Fibroblast of skin of back (primary cell): ENCODE data around the gene KRT13. TPM values are rescaled to one million over a fixed set of nuclear protein-coding genes. Genes with fewer than 3 reads are reported as not detected.
"Not testable (repeated sequence)": the region's sequence is repeated elsewhere in the genome, so short reads cannot be mapped to it uniquely, and the experiment has no call there.

ENCODE experiments used
- DNase-seq: peaks from one replicate; pipeline ENCODE4 v3.0.0-alpha.2; 2013
- polyA plus RNA-seq, 2 experiments: library from polyadenylated mRNA; unstranded; fragments of 120-200 nt; gene quantifications; one replicate each; pipeline ENCODE4 v1.2.1, GENCODE V29; 2013; ENCODE audit not compliant: insufficient read length in 2 of 2

The KRT13 gene
- 0.25 TPM for polyA plus RNA-seq (2013, experiment 1 of 2; ENCODE audit: insufficient read length)
- not detected for polyA plus RNA-seq (2013, experiment 2 of 2; ENCODE audit: insufficient read length)

DNA sequence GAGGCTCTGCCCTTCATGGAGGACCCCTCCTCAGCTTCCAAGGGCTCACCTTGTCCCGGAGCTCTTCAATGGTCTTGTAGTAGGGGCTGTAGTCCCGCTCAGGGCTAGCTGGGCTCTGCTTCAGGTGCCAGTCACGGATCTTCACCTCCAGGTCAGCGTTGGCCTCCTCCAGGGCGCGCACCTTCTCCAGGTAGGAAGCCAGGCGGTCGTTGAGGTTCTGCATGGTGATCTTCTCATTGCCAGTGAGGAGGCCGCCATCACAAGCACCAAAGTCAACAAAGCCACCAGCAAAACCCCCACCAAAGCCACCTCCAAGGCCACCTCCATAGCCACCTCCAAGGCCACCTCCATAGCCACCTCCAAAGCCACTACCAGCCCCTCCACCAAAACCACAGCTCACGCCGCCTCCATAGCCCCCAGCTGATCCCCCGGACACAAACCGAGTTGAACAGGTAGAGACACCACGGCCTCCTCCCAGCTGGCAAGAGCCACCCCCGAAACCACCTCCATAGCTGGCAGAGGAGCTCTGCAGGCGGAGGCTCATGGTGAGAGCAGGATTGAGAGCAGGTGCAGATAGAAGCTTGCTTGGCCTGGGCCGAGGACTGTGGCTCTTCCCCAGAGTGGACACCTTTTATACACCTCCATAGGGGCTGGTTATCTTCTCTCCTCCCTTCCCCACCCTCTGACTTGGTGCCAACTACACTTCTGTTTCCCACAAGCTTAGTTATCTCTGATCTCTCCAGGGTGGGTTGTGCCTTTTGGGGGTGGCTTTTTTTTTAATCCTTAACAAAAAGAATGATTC, at the start of gene KRT13:
Gene KRT13, minus strand, starts transcription at position 606 of the 802 bp plus-strand sequence. Its CDS starts 62 bp downstream, at position 544.
- DNase-seq: no peak

DNA sequence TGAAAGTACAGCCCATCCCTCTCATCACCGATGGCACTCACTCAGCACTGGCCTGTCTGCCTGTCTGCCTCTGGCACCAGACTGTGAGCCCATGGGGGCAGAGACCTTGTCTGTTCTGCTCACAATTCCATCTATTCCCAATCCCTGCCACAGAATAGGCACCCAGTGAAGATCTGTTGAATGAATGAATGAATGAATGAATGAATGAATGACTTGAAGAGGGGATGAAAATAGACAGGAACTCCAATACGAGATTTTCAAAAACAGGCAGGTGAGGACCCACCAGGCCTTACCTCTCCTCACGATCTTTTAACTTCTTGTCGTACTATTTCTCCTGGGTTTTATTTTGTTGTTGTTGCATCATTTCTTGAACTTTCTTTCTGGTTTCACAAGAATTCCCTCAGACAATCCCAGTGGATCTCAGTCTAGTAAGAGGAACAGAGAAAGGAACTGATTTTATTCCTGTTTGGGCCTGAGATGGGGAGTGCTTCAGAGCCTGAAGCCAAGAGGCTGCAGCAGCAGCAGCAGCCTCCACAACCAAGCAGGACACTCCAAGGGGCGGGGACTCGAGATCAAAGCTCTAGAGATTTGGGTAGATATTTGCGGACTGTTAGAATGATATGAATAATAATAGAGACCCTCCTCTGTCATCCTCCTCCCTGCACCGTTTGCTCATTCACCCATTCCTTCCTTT, 48.7 kb upstream of the KRT13 start:
- DNase-seq: no peak

DNA sequence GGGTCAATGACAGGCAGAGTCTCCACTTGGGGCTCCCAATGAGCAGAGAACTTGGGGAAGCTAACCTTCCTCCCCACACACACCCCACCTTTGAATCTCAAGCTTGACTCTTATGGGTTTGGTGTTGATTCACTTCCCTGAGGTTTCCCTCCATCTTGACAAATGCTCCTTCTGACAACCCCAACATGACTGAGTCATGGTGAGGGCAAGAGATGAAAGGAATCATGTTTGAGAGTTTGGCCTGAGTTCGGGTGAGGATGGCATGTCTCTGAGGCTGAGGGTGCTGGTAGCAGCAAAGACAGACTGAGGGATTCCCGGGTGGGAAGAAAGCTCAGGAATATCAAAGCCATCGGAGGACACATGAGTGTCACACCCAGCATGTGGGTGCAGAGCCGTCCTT, 47.8 kb upstream of the KRT13 start:
- DNase-seq: peak; percentile 13

DNA sequence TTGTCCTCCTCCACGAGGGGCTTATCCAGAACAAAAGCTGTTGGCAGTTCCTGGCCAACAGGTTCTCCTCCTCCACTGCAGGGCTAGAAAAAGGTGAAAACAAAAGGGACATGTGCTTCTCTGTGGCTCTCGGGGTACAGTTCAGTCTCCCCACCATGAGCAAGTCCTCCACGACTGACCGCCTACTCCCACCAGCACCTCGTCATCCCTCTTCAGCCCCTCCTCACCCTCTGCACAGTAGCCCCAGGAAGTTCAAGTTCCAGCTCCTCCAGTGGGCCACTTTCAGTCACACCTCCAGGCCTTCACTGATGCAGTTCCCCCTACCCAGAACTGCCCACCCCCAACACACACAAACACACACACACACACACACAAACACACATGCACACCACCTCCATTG, 47.0 kb upstream of the KRT13 start:
- DNase-seq: no peak

DNA sequence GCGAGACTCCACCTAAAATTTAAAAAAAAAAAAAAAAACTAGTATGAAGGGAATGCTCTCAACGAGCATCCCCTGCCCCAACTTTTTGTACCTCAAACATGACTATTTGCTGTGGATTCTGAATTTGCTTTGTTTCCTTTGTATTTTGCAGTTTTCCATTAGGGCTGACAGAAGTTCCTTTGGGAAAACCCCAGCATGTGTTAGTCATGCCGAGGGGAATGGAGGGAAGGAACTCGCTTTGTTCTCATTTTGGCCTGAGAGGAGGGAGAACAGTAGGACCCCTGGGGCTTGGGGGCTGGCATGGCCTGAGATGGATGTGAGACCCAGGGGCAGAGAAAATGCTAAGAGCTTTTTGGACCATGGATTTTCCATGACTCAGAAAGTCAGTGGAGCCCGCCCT, 46.0 kb upstream of the KRT13 start:
- DNase-seq: peak; percentile 70

DNA sequence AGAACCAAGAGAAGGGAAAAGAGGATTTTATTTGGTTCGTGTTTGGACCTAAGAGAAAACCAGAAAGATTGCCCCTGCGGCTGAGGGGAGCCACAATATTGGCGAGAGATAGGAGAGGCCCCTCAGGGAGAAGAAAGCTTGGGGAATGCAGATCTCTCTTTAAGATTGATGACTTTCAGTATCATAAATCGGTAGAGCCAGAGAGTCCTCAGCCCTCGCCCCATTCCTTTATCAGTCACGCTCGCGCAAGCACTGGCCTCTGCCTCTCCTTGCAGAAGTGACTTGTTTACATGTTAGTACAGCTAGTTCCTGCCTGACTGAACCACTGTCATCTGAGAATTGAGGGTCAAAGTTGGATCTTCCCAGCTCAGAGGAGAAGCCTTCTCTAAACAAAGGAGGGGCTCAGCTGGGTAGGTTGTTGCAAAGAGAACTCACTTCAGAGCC, 44.2 kb upstream of the KRT13 start:
- DNase-seq: no peak

DNA sequence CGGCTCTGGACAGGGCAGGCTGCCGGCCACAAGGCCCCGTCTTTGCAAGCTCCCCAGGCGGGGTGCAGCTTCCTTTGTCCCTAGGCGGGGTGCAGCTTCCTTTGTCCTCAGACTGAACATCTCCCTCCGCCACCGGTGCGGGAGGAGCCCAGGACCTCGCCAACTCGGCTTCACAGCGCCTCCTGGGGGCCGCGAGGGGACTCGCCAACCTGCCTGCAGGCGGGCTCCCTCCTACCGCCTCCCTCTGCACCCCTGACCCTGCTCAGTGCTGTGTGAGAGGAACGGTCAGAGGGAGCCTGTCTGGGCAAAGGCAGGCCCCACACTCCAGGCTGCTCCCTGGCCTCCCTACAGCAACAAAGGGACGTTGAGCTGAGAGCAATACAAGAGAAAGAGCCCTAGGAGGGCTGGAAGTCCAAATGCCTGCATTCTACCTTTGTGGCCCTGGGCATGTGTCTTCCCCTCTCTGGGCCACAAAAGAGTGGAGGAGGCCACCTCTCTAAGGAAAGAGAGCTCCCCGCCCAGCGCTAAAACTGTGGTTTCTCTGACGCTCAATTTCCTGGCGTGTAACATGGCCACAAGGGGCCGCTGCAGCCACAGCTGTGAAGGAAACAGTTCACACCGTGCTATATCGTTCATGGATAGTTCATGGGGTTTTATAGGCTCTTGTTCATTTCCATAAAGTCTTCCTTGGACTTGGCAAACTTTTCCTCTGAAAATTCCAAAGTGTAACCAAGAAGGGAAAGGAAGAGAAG, 43.6 kb upstream of the KRT13 start:
- peak; percentile 88 for DNase-seq

DNA sequence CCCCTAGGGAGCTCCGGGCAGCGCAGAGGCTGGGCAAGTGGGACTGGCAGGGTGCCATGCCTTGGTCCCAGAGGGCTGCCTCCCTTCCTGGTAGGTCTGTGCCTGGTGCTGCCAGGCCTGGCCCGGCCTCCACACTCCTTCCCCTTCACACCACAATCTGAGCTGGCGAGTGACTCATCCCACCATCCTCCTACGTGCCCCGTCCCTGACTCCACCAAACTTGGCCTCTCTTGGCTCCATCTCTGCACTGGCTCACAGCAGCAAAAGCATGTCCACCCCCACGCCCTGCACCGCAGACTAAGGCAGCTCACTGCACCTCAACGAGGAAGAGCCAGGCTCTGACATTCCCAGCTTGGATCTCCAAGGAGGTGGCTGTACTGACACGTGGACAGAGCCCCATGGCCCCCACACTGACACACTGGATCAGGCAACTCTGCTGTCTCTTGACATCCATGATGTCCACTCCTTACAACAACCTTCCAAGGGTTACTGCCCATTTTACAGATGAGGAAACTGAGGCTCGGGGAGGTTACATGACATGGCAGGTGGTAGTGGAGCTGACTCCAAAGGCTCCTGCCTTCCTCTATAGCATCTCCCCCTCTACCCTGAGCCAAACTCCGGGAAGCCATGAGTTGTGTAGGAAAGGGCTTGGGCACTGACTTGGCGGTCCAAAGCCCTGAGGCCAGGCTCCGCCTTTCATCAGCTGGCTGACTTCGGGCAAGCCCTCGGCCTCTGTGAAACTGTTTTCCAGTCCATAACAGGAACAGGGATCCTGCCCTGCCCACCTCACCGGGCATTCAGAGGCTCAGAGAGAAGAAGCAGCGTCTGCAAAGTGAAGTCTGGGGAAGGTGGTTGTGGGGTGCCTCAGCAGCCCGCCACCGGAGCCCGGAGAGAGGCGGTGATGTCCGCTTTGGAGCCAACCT, 42.8 kb upstream of the KRT13 start:
- peak; percentile 99 for DNase-seq

DNA sequence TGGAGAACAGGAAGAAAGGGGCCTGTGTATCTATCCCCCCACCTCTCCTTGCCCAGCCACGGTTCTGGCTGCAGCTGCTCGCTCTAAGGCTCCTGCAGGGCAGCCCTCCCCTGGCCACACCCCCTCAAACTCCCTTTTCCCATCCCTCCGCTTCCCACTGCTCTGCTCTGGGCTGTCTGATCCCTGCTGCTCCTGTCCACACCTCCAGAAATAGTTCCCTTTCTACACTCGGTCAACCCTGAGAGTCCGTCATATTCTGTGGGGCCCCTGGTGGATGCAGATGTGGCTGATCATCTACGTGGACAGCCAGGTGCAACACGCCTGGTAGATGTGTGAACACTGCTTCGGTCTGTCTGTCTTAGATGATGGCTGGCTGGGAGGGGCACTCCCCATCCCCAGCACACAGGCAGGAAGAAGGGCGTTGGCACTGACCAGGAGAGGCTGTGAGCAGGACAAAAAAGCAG, 42.0 kb upstream of the KRT13 start:
- no peak for DNase-seq

DNA sequence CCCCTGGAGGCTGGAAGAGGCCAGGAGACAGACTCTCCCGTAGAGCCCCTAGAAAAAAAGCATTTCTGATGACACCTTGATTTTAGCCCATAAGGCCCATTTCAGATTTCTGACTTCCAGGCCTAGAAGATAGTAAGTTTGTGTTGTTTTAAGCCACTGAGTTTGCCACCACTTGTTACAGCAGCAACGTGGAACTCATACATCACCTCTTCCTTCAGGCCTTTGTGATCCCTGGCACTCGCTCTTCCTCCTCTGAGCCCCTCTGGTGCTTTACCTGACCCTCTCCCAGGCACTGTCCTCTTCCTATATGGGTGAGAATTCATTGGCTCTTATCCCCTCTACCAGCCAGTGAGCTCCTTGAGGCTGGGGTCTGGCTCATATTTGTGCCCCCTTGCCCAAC, 41.4 kb upstream of the KRT13 start:
- DNase-seq: no peak

DNA sequence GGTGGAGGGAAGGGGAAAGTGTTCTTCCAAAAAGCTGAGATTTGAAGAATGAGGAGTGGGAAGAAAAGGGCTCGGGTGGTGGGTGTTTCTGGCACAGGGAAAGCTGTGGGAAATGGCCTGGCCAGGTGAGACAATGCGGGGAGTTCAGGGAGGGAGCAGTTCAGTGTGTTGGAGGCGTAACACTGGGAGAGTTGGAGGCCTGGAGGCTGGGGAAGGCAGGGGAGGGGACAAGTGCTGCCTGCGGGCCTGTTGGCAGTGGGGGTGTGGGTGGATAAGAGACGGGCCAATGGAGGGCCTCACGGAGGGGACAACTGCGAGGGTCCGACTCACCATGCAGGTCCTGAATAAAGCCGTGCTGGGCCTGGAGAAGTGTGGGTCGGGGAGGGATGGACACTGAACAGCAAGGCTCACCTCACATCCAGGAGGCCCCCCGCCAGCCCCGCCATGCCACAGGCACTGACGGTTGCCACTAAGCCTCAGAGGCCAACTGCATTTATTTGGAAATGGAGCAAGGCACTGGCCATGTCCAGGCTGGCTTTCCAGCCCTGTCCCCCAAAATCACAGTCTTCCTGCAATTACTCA, 40.5 kb upstream of the KRT13 start:
- DNase-seq: no peak

DNA sequence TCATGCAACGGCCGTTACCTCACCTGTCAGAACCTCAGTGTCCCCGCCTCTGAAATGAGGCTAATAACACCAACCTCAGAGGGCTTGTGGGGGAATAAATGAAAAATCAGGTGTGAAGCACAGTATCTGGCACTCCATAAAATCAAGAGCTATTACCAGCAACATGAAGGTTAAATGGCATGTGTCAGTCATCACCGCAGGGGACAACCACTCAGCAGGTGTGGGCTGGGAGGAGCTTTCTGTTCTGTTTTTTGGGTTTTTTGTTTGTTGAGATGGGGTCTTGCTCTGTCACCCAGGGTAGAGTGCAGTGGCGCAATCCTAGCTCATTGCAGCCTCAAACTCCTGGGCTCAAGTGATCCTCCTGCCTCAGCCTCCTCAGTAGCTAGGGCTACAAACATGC, 39.5 kb upstream of the KRT13 start:
- no peak for DNase-seq

DNA sequence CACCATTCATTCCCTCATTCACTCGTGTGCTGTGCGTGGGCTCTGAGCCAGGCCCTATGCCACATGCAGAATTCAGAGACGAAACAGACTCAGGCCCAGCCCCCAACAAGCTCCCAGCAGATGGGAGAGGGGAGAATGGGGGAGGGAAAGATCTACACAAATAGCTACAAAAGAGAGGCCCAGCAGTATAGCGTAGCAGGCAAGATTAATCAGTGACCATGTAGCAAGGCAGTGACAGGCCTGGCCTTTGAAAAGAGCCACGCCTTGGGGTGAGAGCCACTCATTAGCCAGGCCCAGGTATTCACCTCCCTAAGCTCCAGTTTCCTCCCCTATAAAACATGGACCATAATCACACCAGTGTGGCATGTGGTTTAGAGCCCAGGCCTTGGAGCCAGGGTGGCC, 39.1 kb upstream of the KRT13 start:
- DNase-seq: peak; percentile 28

DNA sequence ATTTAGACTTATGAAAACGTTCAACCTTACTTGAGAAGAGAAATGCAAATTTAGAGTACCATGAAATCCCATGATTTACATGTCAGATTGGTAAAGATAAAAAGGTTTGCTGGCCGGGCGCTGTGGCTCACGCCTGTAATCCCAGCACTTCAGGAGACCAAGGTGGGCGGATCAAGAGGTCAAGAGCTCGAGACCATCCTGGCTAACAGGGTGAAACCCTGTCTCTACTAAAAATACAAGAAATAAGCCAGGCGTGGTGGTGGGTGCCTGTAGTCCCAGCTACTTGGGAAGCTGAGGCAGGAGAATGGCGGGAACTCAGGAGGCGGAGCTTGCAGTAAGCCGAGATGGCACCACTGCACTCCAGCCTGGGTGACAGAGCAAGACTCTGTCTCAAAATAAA, 37.4 kb upstream of the KRT13 start:
- DNase-seq: not testable (repeated sequence)

DNA sequence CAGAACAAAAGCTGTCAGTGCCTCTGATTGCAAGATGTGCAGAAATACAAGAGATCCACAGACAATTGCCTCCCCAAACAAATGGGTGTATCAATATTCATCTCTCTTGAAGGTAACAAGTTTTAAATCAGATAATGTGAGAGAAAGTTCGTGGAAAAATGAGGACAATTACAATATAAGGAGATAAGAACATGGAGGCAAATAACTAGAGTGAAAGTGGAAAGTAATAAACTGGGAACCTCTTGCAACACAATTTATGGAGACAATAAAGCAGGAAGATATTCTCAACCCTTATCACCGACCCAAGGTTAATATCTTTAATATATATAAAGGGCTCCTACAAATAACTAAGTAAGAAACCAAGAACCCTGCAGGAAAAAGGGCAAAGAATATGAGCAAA, 36.9 kb upstream of the KRT13 start:
- DNase-seq: no peak

DNA sequence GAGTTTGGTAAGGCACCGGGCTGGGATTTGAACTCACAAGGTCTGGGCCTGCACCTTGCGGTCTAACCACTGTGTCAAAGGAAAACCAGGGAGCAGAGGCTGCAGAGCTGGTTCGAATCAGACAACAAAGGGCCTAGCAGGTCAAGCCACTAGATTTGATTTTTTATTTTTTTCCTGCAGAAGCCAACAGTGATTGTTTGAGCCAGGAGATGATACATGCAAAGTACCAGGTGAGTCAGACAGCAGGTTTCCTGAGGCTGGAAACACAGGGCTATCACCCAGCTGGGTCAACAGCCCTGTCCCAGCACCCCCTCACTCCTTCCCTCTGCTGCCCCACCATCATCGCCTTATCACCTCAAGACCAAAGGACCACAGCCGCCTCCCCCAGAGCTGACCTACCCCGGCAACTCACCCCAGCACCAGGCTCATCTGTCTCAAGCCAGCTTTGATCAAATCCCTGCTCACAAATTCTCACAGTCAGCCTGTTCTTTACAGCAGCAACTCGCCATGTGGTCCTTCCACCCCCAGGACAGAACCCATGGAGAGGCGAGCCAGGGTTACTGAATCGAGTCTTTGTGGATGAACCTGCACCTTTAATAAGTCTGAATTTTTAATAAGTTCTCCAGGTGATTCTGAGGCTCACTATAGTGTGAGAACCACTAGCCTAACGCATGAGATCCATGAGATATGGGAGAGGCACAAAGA, 35.7 kb upstream of the KRT13 start:
- no peak for DNase-seq

DNA sequence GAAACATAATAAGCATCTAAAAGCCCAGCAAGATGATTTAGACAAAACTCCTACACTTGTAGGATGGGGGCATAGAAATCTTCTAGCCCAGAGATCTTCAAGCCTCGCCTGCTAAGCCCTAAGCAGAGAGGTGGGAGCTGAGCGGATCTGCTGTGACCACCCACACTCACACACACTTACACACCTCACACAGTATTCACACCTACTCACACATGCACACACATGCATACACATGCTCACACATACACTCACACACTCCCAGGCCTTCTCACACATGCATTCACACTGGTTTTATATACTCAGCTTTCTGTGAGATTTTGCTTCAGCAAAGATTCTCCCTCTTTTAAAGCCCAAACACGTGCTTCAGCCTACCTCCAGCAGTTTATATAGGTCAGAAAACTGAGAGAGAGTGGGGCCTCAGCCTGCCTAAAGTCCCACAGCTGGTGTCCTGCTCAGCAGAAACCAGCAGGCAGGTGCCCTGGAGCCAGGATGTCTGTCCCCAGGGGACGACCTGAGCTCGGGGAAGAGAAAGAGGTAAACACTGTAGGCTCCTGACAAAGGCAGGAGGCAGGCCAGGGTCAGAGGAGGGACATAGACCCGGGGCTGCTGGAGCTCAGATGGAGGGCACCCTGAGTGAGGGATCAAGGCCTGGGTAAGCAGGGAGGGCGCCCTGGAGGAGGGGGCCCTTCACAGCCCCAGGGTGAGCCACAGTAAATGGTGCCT, 34.7 kb upstream of the KRT13 start:
- no peak for DNase-seq

DNA sequence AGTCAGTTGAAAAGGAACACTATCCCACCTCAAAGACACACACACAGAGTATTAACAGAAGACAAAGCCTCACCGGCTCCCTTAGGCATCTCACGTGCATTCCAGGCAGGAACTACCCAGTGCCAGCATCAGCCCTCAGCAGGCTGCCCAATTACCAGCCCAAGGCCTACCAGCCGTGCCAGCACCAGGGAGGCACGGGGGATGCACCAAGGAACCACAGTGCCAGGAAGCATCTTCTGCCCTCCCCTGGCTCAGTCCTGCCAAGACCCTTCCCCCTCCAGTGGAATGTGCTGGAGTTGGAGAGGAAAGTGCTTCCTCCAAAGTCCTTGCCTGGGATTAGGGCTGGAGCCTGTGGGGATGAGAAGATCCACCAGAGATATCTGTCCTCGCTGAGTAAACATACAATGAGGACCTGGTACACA, 33.7 kb upstream of the KRT13 start:
- peak; percentile 33 for DNase-seq

DNA sequence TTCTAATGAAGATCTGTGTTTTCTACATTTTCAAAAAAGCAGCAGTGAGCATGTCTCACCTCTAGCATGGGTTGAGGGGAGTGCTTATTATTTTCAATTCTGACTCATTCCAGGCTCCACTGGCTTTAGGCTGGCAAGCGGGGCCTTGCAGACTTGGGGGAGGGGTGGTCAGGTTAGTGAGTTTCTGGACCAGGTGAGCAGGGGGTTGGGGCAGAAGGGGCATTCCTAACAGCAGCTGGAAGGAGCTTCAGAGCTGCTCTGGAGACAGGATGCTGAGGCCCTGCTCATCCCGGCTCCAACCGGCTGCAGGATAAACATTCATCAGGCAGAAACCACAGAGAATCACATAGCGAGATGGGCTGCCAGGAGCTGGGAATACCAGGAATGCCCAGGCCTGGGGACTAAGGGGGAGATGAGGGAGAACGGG, 33.2 kb upstream of the KRT13 start:
- peak; percentile 76 for DNase-seq

DNA sequence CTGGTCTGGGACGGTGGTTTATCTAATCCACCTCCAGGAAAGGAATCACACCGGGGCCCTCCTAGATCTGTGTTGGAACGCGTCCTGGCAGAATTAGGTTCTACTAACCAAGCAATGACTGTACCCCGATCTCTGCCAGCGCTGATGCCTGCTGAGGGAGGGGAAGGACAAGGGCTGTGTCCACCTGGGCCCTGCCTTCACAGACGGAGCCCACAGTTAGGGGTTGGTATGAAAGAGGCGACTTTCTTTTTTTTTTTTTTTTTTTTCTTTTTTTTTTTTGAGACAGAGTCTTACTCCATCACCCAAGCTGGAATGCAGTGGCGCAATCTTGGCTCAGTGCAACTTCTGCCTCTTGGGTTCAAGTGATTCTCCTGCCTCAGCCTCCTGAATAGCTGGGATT, 32.6 kb upstream of the KRT13 start:
- no peak for DNase-seq
